Measurements from ENCODE around the gene IREB2. TPM values are rescaled to one million over a fixed set of nuclear protein-coding genes. Genes with fewer than 3 reads are reported as not detected.
A peak's percentile ranks its signal among the peaks of the same experiment; 100 is the strongest.
"Not testable (repeated sequence)": the region's sequence is repeated elsewhere in the genome, so short reads cannot be mapped to it uniquely, and the experiment has no call there.

The IREB2 gene
- polyA plus RNA-seq, 3 donors: 59.7 to 68.9 (median 64.6) TPM

DNA sequence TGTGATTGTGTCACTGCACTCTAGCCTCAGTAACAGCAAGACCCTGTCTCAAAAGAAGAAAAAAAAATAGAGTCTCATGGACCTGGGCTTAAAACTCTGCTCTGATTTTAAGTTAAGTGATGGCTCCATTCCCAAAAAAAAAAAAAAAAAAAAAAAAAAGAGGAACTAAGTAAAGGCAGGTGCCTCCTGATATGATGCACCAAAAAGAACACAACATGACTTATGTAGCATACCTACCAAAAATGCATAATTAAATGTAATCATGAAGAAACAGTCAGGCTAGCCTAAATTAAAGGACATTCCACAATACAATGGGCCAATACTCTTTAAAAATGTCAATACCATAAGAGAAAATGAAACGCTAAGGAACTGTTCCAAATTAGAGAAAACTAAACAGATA lies 5.4 kb upstream of the IREB2 start:
- no peak for DNase-seq (ENCODE audit: low read depth in 3 of 3, low spot score in 2 of 3)

DNA sequence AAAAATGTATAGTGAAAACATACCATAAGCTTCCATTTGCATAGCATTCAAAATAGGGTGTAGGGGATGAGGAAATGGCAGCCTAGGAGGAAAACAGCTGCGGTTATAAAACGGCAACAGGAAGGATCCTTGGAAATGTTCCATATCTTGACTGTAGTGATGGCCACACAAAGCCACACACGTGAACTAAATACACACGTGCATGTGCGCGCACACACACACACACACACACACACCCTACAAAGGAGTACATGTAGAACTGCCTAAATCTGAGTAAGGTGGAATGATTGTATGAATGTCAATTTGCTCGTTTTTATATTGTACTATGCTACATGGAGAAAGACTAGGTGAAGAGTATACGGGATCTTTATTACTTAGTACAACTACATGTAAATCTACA lies 3.9 kb upstream of the IREB2 start:
- DNase-seq (ENCODE audit: low read depth in 3 of 3, low spot score in 2 of 3): no peak

DNA sequence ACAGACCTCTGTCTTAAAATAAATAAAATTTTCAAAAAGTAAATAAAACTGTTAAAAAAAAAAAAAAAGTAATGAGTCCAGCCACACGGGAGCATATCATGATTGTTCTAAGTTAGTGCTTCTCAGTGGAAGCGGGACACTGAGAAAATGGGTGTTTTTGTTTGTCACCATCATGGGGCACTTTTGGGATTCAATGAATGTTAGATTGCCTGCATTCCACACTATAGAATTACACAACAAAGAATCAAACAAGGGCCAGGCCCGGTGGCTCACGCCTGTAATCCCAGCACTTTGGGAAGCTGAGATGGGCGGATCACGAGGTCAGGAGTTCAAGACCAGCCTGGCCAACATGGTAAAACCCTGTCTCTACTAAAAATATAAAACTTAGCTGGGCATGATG lies 3.3 kb upstream of the IREB2 start:
- DNase-seq (ENCODE audit: low read depth in 3 of 3, low spot score in 2 of 3): not testable (repeated sequence)

DNA sequence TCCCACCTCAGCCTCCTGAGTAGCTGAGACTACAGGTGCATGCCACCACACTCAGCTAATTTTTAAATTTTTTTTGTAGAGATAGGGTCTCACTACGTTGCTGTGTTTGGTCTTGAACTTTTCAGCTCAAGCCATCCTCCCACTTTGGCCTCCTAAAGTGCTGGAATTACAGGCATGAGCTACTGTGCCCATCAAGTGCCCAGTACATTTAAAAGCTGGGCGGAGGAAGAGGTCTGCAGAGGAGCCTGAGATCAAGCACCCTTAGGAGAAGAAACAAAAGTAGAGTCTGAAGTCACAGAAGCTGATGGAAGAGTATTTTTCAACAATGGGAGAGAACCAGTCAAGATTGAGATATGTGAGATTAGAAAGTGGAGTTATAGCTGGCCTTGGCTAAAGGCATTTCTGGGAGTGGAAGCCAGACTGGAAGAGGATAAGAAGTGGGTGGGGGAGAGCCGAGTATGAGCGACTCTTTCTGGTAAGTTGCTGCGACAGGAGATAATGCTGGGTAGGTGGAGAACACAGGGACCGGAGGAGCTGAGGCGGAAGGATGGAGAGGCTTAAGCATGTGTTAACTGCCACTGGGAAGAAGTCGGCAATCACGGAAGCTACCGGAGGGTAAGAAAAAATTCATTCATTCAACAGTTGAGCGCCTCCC lies 782 bp upstream of the IREB2 start:
- no peak for DNase-seq (ENCODE audit: low read depth in 3 of 3, low spot score in 2 of 3)

DNA sequence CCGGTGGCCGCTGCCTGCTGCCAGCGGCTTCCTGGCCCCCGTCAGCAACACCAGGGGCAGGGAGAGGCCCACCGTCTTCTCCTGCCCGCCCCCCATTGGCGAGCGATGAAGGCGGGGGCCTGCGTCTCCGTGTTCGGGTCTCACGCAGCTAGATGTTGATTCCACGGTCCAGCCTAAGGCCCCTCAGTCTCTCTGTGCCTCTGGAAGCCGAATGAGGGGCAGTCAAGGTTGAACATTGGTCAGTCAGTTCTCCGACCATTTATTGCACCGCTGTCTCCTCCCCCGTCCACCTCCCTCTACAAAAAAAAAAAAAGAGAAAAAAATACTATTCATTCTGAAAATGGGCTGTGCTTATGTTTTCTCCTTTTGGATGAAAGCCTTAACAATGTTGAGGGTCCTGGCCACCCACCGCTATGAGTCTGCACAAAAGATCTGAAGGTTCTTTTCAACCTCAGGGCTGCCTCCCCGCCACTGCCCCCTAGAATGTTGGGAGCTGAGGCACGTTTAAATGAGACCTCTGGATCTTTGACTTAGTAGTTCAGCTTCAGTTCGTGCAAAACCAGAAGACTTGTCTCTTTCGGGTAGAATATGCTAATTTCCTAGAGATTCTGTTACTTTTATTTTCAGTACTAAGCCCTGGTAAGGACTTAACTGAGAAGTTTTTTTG lies 736 bp downstream of the IREB2 start:
- peak in 1 of 3 donors; percentile 15 for DNase-seq (ENCODE audit: low read depth in 3 of 3, low spot score in 2 of 3)

DNA sequence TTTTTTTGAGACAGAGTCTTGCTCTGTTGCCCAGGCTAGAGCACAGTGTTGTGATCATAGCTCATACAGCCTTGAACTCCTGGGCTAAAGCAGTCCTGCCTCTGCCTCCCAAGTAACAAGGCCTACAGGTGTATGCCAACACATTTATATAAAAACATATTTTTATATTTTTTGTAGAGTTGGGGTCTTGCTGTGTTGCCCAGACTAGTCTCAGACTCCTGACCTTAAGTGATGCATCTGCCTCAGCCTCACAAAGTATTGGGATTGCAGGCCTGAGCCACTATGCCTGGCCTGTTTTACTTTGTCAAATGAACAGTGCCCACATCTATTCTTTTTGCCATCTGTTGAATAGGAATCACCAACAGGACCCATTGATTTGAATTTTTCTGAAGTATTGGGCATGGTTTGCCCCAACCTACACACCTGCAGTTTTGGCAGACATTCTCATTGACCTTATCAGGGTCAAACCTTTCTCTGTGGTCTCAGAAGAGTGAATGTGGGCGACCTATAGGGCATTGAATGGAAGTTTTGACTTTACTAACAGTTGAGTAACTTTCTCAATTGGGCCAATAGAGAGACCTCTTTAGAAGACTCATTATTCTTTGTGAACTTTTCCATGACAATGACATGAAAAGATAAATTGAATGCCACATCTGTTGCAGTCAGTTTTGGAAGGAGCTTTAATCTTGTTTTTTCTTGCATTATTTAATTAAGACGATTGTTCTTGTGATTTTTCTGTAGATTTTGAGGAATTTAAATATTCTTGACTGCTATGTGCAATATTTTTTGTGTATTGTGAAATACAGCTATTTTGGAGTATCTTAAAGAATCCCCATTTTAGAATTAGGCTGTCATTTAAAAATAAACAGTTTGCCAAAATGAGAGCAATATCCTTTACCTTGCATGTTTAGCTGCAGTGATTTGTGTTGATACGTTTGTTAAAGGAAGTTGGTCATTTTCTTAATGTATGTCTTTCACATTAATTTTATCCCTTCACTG lies 2.7 kb downstream of the IREB2 start:
- DNase-seq (ENCODE audit: low read depth in 3 of 3, low spot score in 2 of 3): no peak

DNA sequence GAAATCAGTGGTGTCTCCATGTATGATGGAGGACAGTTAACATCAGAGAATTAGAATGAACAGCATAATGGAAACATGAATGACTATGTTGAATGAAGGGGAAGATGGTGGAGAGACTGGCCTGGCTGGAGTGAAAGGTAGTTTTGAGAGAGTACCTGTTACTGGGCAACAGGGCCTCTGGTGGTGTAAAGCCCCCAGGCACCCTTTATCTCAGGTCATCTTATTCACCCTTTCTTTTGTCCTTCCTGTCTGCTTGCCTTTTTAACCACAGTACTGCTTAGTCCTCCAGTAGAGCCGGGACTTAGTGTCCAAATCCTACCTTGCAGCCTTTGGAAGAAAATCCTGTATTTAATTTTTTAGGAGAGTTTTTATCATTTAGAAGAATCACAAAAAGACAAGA lies 6.2 kb downstream of the IREB2 start:
- no peak for DNase-seq (ENCODE audit: low read depth in 3 of 3, low spot score in 2 of 3)

DNA sequence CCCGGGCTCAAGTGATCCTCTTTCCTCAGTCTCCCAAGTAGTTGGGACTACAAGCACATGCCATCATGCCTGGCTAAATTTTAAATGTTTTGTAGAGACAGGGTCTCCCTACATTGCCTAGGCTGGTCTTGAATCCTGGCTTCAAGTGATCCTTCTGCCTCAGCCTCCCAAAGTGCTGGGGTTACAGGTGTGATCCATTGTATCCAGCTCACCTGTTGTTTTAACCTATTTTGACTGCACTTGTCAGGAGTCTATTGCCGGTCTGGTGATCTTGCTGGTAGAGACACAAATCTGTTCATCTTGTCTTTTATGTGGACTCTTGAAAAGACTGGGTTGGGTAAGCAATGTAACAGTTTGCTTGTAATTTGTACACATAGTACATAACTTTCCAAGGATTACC lies 7.9 kb downstream of the IREB2 start:
- DNase-seq (ENCODE audit: low read depth in 3 of 3, low spot score in 2 of 3): no peak

DNA sequence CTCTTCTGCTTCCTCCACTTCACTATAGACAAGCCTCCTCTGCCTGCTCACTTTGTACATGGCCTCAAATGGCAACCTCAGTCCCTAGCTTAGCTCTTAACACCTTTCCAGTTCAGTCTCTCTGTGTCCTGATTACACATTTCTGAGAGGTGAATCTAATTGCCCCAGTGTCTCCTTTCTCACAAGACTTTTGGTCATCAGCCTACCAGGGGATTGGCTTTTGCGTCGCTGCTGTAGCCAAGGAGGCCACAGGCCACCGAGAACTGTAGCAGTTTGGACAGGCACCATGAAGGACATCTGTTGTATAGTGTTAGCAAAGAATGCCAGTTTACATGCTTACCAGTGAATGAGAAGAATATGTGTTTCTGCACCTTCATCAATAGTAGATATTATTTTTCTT lies 8.5 kb downstream of the IREB2 start:
- no peak for DNase-seq (ENCODE audit: low read depth in 3 of 3, low spot score in 2 of 3)

DNA sequence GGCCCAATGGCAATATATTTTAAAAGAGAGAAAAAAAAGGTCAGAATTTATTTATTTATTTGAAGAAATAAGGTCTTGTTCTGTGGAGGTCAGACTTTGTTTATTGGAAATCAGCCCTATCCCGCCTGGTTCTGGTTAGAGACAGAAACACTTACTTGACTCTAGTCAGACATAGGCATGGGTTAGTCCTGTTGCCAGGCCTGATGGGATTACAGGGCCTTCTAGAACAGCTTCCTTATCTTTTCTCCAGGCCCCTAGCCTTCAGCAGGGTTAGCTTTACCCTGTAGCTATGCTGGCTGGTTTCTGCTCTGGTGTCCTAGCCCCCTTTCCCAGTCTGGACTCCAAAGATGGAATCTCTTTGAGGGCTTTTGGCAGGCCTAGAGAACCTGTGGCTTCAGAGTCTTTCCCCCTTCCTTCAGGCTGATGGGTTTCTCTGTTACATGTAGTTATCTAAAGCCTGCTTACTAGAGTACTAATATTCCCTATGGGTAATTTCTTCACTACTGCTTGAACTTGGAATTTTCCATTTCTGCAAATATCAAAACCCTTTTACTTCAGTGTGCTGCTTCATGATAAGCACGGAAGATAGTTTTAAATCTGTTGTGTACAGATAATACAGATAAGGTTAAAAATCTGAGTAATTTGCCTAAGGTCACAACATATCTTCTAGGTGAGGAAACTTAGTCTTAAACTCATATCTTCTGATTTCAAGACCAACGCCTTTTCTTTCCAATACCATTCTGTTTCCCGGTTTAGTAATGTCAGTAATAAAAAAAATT lies 10.6 kb downstream of the IREB2 start:
- no peak for DNase-seq (ENCODE audit: low read depth in 3 of 3, low spot score in 2 of 3)

DNA sequence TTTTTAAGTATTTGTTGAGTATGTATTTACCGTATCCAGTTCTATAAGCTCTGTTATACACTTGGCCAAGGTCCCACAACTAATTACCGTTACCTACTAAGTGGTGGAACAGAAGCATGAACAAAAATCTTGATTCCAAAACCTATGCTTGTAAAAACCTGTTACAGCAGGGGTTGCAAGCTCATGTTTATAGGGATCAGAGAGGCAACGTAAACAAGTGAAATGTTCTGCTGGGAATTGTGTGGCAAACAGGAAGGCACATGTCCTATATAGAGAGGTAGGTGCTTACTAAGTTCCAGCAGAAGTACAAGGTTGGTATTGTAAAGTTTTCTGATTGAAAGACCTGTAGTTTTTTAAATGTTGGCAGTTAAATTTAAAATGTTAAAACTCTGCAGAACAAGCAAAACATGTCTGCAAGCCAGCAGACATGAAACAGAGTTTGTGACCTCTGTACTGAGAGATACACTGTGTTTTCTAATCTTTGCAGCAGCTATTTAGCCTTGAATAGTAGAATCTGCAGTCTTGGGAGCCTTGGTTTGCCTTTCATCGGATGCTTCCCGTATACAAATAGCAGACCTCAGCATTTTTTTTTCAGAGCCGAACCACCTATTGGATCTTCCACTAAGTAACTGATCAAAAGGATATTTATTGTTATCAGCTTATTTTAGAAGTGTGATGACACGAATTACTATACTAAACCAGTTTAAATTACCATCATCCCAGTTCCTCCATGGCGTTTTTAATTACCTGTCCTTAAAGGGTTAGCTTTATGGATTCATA lies 11.4 kb downstream of the IREB2 start:
- DNase-seq (ENCODE audit: low read depth in 3 of 3, low spot score in 2 of 3): no peak

DNA sequence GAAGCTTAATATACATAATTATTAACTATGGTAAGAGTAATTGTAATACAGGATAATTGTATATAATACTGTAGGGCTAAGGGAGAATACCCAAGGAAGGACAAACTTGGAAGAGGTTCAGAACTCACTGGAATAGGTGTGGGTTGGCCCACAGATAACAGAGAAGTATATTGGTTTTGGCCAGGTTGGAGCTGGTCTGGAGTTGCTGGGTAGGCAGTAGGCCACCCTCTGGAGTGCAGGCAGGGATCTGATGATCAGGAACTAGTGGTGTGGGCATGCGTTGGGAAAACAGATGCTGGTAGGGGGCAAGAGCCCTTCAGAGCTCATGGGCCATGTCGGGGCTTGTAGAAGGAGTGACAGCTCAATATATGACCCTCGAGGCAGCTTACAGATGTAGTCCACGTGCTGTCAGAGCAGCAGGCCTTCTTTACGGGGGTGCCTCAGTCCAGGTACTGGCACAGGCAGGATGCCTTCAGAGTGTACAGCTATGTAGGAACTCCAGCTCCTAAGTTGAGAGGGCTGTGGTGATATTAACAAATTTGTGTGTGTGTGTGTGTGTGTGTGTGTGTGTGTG lies 12.4 kb downstream of the IREB2 start:
- no peak for DNase-seq (ENCODE audit: low read depth in 3 of 3, low spot score in 2 of 3)

DNA sequence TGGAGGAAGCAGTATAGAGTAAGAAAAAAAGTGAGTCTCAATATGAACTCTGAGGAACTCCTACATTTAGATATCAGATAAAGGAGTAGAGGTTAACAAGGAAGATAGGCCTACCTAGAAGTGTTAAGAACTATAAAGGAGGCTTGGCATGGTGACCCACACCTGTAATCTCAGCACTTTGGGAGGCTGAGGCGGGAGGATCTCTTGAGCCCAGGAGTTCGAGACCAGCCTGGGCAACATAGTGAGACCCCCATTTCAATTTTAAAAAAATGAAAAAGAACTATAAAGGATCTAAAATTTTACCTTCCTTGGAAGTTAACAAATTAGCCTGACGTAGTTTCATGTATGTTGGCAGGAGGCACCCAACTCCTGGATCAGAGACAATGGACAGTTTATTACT lies 14.5 kb downstream of the IREB2 start:
- DNase-seq (ENCODE audit: low read depth in 3 of 3, low spot score in 2 of 3): no peak

DNA sequence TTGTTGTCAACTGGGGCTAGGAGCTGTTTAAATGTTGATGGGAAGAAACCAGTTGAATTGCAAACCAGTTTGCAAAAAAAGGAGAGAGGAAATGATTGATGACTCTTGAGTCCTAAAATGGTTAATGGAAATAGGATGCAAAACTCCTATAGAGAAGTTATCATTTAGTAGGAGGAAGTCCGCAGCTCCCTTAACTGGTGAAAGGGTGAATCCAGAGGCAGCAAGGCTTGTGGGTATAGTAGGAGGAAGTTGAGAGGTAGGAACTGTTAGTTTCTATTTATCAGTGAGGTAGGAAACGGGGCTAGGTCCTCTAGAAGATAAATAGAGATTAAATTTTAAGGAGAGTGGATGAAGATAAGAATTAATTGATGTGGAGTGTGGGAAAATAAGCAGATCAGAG lies 15.4 kb downstream of the IREB2 start:
- no peak for DNase-seq (ENCODE audit: low read depth in 3 of 3, low spot score in 2 of 3)

DNA sequence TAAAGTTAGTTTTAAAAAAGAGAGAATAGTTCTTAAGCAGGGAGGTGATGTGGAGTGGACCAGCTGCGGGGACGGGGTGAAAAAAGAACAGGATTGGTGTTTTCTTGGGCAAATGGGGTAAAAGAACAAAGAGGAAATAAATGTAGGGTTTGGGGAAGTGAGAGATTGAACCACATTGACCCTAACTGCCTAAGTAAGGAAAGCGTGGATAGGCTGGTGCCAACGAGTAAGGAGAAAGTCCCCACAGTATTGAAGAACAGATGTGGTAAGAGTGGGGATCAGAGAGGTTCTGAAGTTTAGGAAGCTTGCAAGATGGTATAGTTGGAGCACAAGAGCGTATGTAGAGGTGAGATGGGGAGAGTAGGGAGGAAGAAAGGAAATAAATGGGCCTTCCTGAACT lies 17.0 kb downstream of the IREB2 start:
- DNase-seq (ENCODE audit: low read depth in 3 of 3, low spot score in 2 of 3): no peak

DNA sequence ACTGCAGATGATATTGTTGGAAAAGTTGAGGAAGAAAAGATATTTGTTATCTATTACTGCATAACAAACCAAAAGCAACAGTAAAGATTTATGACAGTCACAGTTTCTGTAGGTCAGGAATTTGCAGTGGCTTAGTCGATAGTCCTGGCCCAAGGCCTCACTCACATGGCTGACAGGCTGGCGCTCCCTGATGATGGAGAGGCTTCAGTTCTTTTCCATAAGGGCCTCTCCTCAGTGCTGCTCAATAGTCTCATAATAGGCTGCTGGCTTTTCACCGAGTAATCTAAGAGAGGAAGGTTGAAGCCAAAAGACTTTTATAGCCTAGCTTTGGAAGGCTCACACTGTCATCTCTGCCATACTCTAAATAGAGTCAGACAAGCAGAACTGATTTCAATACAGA lies 17.7 kb downstream of the IREB2 start:
- DNase-seq (ENCODE audit: low read depth in 3 of 3, low spot score in 2 of 3): no peak

DNA sequence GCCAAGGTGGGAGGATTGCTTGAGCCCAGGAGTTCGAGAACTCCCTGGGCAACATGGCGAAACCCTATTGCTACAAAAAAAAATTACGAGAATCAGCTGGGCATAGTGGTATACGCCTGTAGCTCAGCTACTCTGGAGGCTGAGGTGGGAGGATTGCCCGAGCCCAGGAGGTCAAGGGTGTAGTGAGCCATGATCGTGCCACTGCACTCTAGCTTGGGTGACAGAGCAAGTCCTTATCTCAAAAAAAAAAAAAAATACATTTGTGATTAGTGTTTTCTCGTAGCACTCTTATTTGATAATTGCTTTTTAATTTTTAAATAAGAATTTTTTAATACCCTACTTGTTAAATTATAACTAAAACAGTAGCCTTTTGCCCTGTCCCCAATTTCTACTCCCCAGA lies 18.4 kb downstream of the IREB2 start:
- no peak for DNase-seq (ENCODE audit: low read depth in 3 of 3, low spot score in 2 of 3)

DNA sequence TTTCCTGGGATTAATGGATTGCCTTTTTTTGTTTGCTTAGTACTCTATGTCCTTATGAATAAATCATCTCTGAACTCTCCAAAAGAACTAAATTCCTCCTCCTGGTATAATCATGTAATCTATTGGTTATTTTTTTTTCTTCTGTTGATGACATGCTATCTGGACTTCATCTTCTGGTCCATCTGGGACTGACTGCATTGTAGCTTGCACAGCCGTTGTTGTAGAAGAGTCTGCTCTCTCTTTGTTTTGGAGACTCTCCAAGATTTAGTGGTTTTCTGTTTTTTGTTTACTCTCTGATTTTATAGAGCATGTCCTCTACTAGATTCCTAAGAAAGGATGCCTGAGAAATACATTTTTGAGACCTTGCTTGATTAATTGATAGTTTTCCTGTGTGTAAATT lies 19.1 kb downstream of the IREB2 start:
- DNase-seq (ENCODE audit: low read depth in 3 of 3, low spot score in 2 of 3): peak in 1 of 3 donors; percentile 8

DNA sequence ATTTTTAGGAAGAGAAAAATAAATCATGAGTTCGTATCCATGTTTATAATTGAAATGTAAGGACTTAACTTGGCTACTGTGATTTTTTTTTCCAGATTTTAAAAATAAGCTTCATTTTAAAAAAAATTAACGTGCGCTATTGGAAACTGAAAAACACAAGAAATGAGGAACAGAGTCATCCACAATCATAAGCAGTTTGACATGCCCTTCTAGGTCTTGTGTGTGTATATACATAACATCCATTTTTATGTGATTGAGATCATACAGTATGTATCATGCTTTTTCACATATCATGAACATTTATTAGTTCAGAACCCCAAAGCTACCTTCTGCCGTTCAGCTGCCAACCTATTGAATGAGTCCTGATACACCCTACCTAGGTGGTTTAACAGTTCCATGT lies 22.7 kb downstream of the IREB2 start:
- no peak for DNase-seq (ENCODE audit: low read depth in 3 of 3, low spot score in 2 of 3)
